Cerebellar nuclear complex (tissue), 1 donor: Measurements from ENCODE around the gene TTC39C.

Experiments used
- DNase-seq, 2 experiments: peaks; one replicate each; lab custom pipeline; 2025; lab: John Stamatoyannopoulos, UW

TTC39C gene

GRCh38 chr18:23992089-23992940 lies 22.2 kb upstream of the TTC39C start:
- no peak for DNase-seq

- no peak for DNase-seq
Observed at GRCh38 chr18:23992941-23993280, 21.6 kb upstream of the TTC39C start.

GRCh38 chr18:23994361-23994902 lies 20.1 kb upstream of the TTC39C start:
- no peak for DNase-seq

- no peak for DNase-seq
Observed at GRCh38 chr18:23995180-23995579, 19.4 kb upstream of the TTC39C start.

GRCh38 chr18:23998018-23998417 lies 16.5 kb upstream of the TTC39C start:
- no peak for DNase-seq

- DNase-seq, result no peak
Observed at GRCh38 chr18:23998820-23999219, 15.7 kb upstream of the TTC39C start.

- DNase-seq, result no peak
Observed at GRCh38 chr18:24000613-24001490, 13.7 kb upstream of the TTC39C start.

GRCh38 chr18:24002479-24002878 lies 12.1 kb upstream of the TTC39C start:
- no peak for DNase-seq

- no peak for DNase-seq
Observed at GRCh38 chr18:24003288-24003687, 11.3 kb upstream of the TTC39C start.

- DNase-seq, result no peak
Observed at GRCh38 chr18:24003903-24004640, 10.5 kb upstream of the TTC39C start.

GRCh38 chr18:24006712-24007313 lies 7.7 kb upstream of the TTC39C start:
- no peak for DNase-seq

- no peak for DNase-seq
Observed at GRCh38 chr18:24009246-24009645, 5.3 kb upstream of the TTC39C start.

GRCh38 chr18:24009651-24010333 lies 4.8 kb upstream of the TTC39C start:
- no peak for DNase-seq

- DNase-seq, result no peak
Observed at GRCh38 chr18:24010673-24011072, 3.9 kb upstream of the TTC39C start.

GRCh38 chr18:24011123-24011917 lies 3.2 kb upstream of the TTC39C start:
- DNase-seq, result no peak

GRCh38 chr18:24013051-24013450 lies 1.5 kb upstream of the TTC39C start:
- DNase-seq, result no peak

GRCh38 chr18:24014986-24015638 lies 558 bp downstream of the TTC39C start:
- DNase-seq, result no peak

- DNase-seq, result no peak
Observed at GRCh38 chr18:24015639-24016631, 1.4 kb downstream of the TTC39C start.
